Measurements from ENCODE around the gene HIGD2A.

The HIGD2A gene, protein sequence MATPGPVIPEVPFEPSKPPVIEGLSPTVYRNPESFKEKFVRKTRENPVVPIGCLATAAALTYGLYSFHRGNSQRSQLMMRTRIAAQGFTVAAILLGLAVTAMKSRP

DNA sequence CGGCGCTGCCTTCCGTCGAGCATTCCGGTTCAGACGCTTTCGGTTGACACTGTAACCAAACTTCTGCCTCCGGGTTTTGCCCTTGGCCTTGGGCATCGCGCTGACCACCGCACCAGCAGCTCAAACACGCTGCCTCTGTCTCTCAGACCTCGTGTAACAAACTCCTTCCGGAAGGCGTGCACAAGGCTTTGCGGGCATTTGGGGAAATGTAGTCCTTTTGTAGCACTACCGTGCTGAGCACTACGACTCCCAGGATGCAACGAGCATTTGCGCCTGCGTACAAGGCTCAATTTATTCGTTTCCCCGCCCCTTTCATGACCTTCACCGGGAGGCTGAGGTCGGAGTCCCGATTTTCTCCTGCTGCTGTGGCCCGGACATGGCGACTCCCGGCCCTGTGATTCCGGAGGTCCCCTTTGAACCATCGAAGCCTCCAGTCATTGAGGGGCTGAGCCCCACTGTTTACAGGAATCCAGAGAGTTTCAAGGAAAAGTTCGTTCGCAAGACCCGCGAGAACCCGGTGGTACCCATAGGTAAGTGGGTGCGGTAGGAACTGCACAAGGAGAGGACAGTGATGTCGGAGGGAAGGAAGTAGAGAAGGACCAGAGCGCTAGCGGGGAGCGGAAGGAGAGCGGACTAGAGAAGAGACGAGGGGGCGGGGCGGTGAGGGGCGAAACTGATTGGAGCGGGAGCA lies at the start of gene HIGD2A, which contains the start of gene NOP16:
Gene HIGD2A, plus strand, starts transcription at position 308 of the 691 bp plus-strand sequence. Its CDS starts 69 bp downstream, at position 377.
Gene NOP16, minus strand, starts transcription at position 155 of the 691 bp plus-strand sequence. Its CDS starts 59 bp downstream, at position 96.
- Mint-ChIP-seq H3K27me3 (no peaks in the 10 kb centered on the region), H3K4me1 (peaks cover 34% of the 10 kb centered on the region), H3K27ac (peak within 1 kb of the TSS; percentile 99), H3K4me3 (peak within 1 kb of the TSS; percentile 88), H3K9me3 (no peaks in the 10 kb centered on the region), H3K36me3 (peaks cover 45% of the 10 kb centered on the region)
- peak; percentile 100 for DNase-seq
- CTCF ChIA-PET = interaction anchor here (1.0 kb wide), 1 partner anchor 28 kb away, joined by 3 read pairs; no protein-coding TSS in a partner anchor

DNA sequence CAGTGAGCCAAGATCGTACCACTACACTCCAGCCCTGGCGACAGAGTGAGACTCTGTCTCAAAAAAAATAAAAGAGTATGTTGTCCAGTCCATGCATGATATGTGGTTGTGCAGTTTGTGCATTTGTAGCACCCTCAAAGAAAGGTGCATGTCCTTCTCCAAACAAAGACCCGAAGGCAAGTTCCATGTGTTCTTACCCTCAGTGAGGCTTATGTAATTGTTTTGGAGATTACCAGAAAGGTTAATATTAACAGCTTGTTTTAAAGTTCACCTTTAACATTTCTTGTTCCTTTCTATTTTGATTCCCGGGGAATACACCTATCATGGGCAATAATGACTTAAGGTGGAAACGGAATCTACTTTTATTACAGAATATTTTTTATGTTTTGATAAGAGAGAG lies 49.2 kb upstream of the HIGD2A start:
- no peak for DNase-seq
- Mint-ChIP-seq H3K9me3 (peaks cover 3% of the 10 kb centered on the region), H3K4me3 (no peak overlapping the region), H3K36me3 (peaks cover 35% of the 10 kb centered on the region), H3K27ac (no peak overlapping the region), H3K27me3 (no peaks in the 10 kb centered on the region), H3K4me1 (no peaks in the 10 kb centered on the region)
- CTCF ChIA-PET = no interaction called here

DNA sequence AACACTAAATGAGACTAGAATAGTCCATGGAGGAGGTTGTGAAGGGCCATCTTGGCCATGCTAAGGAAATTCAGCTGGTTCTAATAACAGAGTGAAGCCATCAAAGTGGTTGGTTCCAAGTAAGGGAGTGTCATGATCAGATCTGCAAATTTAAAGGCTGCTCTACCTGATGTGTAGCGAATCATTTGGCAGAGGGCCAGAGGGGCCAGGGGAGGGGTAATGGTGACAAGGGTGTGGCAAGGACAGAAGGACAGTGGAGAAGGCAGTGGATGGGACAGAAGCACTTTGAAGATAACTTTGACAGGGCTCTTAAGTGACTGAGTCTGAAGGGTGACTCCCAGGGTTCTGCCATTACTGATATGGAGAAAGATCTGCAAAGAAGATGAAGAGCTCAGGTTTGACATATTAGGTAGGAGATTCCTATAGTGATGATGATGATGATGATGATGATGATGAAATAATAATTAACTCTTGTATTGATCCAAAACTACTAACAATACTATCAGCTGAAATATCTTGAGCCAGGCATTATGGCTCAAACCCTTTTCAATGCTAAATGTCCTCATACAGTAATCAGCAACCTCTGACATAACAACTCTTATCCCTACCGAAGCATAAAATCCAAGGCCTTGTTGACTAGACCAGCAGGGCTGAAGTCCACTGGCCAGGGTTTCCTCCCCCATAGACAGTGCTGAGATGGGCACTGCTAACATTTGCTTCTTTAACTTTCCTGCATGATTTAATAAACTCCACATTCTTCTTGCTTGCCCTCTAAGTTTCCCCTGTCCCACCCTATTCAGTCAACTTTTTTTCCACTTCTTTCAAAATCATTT lies 47.0 kb upstream of the HIGD2A start:
- no peak overlapping the region for H3K4me3 Mint-ChIP-seq
- H3K27me3 Mint-ChIP-seq = no peaks in the 10 kb centered on the region
- no peaks in the 10 kb centered on the region for H3K4me1 Mint-ChIP-seq
- CTCF ChIA-PET = no interaction called here
- H3K27ac Mint-ChIP-seq = no peak overlapping the region
- no peak for DNase-seq
- H3K9me3 Mint-ChIP-seq = no peaks in the 10 kb centered on the region
- H3K36me3 Mint-ChIP-seq = peaks cover 41% of the 10 kb centered on the region

DNA sequence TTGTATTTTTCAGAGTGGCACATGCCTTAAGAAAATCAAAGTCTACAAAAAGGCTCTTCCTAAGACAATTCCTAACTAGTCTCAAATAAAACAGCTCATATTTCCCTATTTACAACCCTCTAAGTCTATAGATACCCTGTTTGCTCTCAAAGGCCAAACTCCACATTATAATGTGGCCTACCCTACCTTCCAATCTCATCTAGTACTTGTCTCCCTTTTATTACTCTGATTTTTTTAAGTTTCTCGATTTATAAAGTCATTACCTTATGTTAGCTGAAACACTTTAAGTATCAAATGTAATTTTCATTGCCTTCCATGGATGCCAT lies 46.4 kb upstream of the HIGD2A start:
- no peak overlapping the region for H3K27ac Mint-ChIP-seq
- peaks cover 36% of the 10 kb centered on the region for H3K36me3 Mint-ChIP-seq
- CTCF ChIA-PET = no interaction called here
- H3K27me3 Mint-ChIP-seq = no peaks in the 10 kb centered on the region
- H3K9me3 Mint-ChIP-seq = no peaks in the 10 kb centered on the region
- H3K4me3 Mint-ChIP-seq = no peak overlapping the region
- no peak for DNase-seq
- no peaks in the 10 kb centered on the region for H3K4me1 Mint-ChIP-seq

DNA sequence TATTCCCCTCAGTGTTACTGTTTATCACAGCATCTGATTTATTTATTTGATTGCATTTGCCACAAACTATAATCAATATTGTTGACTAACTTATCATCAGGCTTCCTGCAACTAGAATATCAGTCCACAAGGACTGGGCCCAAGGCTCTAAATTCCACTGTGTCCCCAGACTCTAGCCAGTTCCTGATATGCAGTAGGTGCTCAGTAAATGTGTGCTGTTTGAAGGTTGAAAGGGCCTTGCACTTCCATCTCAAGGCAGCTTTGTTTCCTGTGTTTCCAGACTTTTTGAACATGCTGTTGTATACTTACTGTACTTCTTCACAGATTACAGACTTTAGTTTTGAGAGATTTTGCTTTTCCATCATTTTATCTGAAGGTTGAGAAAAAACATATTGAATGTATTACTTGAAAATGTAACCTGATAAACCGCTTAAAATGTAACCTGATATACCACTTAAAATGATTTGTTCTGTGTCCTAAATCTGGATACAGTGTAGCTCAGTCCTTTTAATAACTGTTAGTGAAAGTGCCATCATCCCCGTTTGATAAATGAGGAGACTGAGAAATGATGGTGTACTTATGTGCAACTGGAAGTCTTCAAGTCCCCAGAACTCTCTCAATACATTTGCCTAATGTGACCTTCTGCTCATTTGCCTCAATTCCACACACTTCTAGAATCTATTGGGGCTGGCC lies 45.6 kb upstream of the HIGD2A start:
- no peaks in the 10 kb centered on the region for H3K27me3 Mint-ChIP-seq
- no peak overlapping the region for H3K4me3 Mint-ChIP-seq
- CTCF ChIA-PET = no interaction called here
- peaks cover 36% of the 10 kb centered on the region for H3K36me3 Mint-ChIP-seq
- no peaks in the 10 kb centered on the region for H3K4me1 Mint-ChIP-seq
- DNase-seq = no peak
- peak overlapping the region; percentile 46 for H3K27ac Mint-ChIP-seq
- H3K9me3 Mint-ChIP-seq = no peaks in the 10 kb centered on the region

DNA sequence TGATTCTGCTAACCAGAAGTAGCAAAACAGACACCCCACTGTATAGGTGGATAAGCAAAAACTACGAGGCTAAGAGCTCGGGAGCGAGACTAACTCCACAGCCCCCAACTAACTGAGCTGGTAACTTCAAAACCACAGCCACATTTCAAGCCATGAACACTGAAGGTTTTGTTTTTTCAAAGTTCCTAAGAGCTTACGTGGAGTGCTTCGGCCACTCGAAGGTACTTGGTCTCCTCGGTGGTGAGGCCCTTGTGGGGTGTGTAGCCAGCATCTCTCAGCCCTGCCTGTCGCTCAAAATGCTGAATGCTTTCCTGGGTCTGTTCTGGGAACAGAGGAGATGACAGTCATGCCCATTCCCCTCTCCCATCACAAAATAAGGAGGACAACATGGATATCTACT lies 38.1 kb upstream of the HIGD2A start:
- Mint-ChIP-seq H3K36me3 (peaks cover 70% of the 10 kb centered on the region), H3K4me3 (no peak overlapping the region), H3K27ac (no peak overlapping the region), H3K4me1 (peaks cover 8% of the 10 kb centered on the region), H3K27me3 (no peaks in the 10 kb centered on the region), H3K9me3 (no peaks in the 10 kb centered on the region)
- CTCF ChIA-PET = no interaction called here
- no peak for DNase-seq

DNA sequence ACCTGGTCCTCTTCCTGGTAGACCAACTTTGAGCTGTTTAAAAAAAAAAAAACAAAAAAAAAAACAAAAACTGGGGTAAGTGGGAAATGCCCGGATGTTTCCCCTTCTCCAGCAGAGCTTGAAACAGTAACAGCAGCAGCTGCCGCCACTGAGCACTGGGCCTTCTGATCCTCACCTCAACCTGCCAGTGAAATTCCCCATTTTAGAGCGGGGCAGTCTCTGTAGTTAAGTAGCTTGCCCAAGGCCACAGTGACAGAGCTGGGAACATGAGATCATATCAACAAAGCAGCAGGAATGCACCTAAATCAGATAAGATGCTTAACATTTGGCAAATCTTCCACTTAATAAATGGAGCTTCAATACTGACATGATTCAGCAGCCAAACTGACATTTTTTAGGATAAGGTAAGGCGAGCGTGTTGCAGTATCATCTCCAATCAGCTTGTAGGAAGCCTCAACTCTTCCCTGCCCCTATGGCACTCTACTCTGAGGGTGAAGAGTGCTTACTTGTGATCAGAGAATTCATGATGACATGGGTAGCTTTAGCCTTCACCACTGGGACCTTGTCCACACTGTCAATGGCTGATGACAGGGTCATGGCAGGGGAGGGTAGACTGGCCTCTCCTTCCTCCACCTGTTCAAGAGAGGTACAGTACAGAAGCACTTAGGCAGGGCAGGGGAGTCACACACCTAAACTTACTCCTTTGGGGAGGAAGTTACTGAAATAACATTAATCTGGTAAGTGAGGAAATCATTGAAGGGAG lies 36.3 kb upstream of the HIGD2A start:
- Mint-ChIP-seq H3K27ac (peak overlapping the region; percentile 67), H3K27me3 (no peaks in the 10 kb centered on the region)
- CTCF ChIA-PET = no interaction called here

DNA sequence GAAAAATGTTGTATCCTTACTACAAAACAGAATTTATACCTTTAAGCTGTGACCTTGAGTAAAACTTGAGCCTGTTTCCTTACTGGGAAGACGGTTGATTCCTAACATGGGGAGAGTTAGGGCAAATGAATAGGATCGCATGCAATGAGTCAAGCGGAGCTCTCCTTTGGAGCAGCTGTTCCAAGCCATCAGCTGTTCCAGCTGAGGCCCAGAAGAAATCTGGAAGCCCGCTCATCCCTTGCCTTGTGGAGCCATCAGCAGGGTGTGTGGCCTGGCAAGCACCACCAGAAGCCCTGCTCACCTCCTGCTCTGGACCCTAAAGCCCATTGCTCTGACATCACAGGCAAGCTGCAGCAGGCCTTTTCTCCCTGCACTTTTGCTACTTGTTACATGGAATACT lies 35.0 kb upstream of the HIGD2A start:
- Mint-ChIP-seq H3K4me3 (no peak overlapping the region), H3K9me3 (no peaks in the 10 kb centered on the region), H3K27ac (no peak overlapping the region), H3K4me1 (peaks cover 21% of the 10 kb centered on the region), H3K36me3 (peaks cover 69% of the 10 kb centered on the region), H3K27me3 (no peaks in the 10 kb centered on the region)
- DNase-seq = no peak
- CTCF ChIA-PET = no interaction called here

More for the DNA sequence above, 36.3 kb upstream of the HIGD2A start:
- Mint-ChIP-seq H3K36me3 (peaks cover 67% of the 10 kb centered on the region), H3K4me3 (no peak overlapping the region), H3K4me1 (peaks cover 11% of the 10 kb centered on the region), H3K9me3 (no peaks in the 10 kb centered on the region)
- no peak for DNase-seq

DNA sequence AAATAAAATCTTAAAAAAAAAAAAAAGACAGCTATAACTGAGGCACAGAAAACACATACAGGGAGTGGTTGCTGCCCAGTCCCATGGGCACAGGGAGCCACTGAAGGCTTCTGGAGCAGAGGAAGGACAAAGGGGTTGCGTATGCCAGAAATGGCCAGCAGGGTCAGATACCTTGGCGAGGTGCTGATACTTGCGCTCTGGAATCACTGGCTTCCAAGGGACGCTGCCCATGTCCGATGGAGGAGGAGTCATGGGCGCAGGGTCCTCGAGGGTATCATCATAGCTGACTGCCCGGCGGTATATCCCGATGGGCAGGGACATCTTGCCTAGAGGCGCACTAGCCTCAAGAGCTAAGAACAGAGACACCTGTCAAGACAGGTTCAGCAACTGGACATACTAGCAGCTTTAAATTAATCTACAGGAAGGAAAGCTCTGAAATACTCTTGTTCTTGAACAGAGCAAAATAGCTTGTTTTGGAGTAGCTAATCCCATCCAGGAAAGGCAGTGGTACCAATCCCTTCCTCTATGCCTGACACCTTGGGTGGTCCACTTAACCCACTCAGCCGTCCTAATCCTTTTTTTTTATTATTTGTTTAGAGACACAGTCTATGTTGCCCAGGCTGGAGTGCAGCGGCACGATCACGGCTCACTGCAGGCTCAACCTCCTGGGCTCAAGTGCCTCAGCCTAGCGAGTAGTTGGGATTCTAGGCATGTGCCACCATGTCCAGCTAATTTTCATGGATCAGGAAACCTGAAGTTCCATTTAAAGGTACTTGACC lies 33.0 kb upstream of the HIGD2A start:
- H3K4me1 Mint-ChIP-seq = peaks cover 29% of the 10 kb centered on the region
- no peaks in the 10 kb centered on the region for H3K27me3 Mint-ChIP-seq
- peaks cover 56% of the 10 kb centered on the region for H3K36me3 Mint-ChIP-seq
- H3K27ac Mint-ChIP-seq = peak overlapping the region; percentile 21
- no peak for DNase-seq
- no peak overlapping the region for H3K4me3 Mint-ChIP-seq
- no peaks in the 10 kb centered on the region for H3K9me3 Mint-ChIP-seq
- CTCF ChIA-PET = interaction anchor here (0.7 to 1.3 kb wide), 3 partner anchors 19 to 1026 kb away, joined by 3 to 6 read pairs (median 3); no protein-coding TSS in a partner anchor

DNA sequence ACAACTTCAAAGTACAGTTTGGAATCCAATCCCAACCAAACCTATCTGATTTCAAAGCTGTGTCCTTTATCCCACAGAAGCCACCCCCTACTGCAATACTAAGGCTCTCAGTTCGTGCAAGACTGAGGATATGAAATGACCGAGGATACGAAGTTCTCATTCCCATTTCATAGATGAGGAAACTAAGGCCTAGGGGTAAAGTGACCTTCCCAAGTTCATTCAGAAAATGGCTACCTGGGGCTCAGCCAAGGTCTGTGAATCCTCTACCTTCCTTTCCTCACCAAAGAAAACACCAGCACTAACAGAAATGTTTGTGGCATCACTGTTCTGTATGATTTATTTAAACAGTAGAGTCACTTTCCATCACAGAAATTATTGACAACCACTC lies 32.4 kb upstream of the HIGD2A start:
- Mint-ChIP-seq H3K27ac (no peak overlapping the region), H3K4me1 (peaks cover 29% of the 10 kb centered on the region), H3K27me3 (no peaks in the 10 kb centered on the region), H3K36me3 (peaks cover 54% of the 10 kb centered on the region), H3K4me3 (no peak overlapping the region), H3K9me3 (no peaks in the 10 kb centered on the region)
- DNase-seq = no peak
- CTCF ChIA-PET = interaction anchor here (1.3 kb wide), 1 partner anchor 19 kb away, joined by 3 read pairs; no protein-coding TSS in a partner anchor

DNA sequence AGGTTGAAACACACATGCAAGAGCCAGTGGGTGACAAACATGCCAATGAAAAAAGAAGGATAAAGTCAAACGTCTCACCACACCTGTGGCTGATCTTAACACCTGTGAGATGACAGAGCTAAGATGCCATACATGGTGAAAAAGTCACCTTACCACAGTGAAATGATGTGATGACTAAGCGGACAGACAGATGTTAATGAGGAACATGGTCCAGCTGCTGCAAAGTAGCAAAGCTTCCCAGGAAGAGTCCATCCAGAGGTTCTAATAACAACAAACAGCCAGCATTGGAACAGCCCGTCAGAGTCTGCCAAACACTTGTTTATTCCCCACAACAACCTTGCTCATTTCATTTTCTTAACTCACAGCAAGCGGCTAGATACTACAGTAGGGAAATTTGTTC lies 28.9 kb upstream of the HIGD2A start:
- Mint-ChIP-seq H3K4me1 (peaks cover 43% of the 10 kb centered on the region), H3K4me3 (peak overlapping the region; percentile 69), H3K36me3 (peaks cover 30% of the 10 kb centered on the region), H3K9me3 (no peaks in the 10 kb centered on the region), H3K27ac (peak overlapping the region; percentile 54), H3K27me3 (no peaks in the 10 kb centered on the region)
- DNase-seq = no peak
- CTCF ChIA-PET = interaction anchor here (1.0 to 1.5 kb wide), 2 partner anchors 28 to 630 kb away, joined by 3 read pairs; partner anchors contain the start of genes HIGD2A and NOP16

DNA sequence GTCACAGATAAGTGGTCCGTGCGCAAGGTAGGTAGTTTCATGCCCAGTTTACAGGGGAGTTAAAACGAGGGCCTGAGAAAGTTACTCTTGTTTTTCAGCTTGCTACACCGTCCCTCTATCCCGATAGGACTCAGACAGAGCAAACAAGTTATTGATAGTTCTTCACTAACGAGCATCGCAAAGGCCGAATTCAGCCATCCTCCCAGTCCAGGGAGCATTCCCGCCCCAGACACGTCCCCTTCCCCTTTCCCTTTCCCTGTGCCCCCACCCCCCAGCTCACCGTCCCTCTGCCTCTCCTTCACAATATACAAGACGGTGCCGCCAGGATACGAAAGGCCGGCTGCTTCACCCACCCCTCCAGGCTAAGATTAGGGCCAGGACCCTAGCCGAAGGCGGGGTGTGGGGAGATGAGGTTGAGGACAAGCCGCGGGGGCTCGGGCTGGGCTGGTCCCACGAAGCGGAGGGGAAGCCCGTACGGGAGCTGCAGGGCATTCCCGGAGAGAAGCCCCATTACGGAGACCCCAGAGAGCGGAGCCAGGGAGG lies 27.6 kb upstream of the HIGD2A start:
- H3K36me3 Mint-ChIP-seq = peaks cover 26% of the 10 kb centered on the region
- H3K9me3 Mint-ChIP-seq = no peaks in the 10 kb centered on the region
- CTCF ChIA-PET = interaction anchor here (1.0 to 1.2 kb wide), 3 partner anchors 27 to 126 kb away, joined by 3 read pairs; partner anchors contain the start of genes HIGD2A and NOP16
- H3K4me1 Mint-ChIP-seq = peaks cover 44% of the 10 kb centered on the region
- peak overlapping the region; percentile 95 for H3K27ac Mint-ChIP-seq
- H3K27me3 Mint-ChIP-seq = no peaks in the 10 kb centered on the region
- peak overlapping the region; percentile 97 for H3K4me3 Mint-ChIP-seq
- peak; percentile 47 for DNase-seq

All from activated naive CD4-positive, alpha-beta T cell treated with anti-CD3 and anti-CD28 coated beads, Interleukin-2, amount 10 ng/mL, durations not matched to agents 7 days and 5 days (primary cell).